ENCODE measurements around the gene JOSD2.
"Not testable (repeated sequence)": the region's sequence is repeated elsewhere in the genome, so short reads cannot be mapped to it uniquely, and the experiment has no call there.

The JOSD2 gene

GRCh38 chr19:50476907-50477238 is 34.1 kb downstream of the JOSD2 start:
- Mint-ChIP-seq H3K9me3 (peaks cover 3% of the 10 kb centered on the region), H3K4me1 (peaks cover 14% of the 10 kb centered on the region), H3K27ac (peak overlapping the region; percentile 89 to 99 (median 98)), H3K27me3 (ENCODE audit: low read depth) (no peaks in the 10 kb centered on the region), H3K4me3 (peak overlapping the region; percentile 97 to 98 (median 98)), H3K36me3 (ENCODE audit: low read depth) (peaks cover 36% of the 10 kb centered on the region)
- TF ChIP-seq CTCF (IDR thresholded peaks at IDR 0.05; ENCODE audit: unreplicated experiment in 3 of 3), result no peak

GRCh38 chr19:50476224-50476906 is 34.6 kb downstream of the JOSD2 start, which contains the start of the genes EMC10 and GARIN5A:
TSS of gene EMC10 (plus strand) at chr19:50476507. CDS start at chr19:50476545, 38 bp downstream.
TSS of gene GARIN5A (minus strand) at chr19:50476848. CDS start at chr19:50476388, 460 bp downstream.
- H3K4me1 Mint-ChIP-seq, result peaks cover 14% of the 10 kb centered on the region

GRCh38 chr19:50475736-50476223 is 35.2 kb downstream of the JOSD2 start:
- TF ChIP-seq CTCF (IDR thresholded peaks at IDR 0.05; ENCODE audit: unreplicated experiment in 3 of 3), result no peak
- Mint-ChIP-seq H3K27me3 (ENCODE audit: low read depth) (no peaks in the 10 kb centered on the region), H3K4me3 (peak overlapping the region; percentile 97 to 98 (median 98)), H3K9me3 (peaks cover 3% of the 10 kb centered on the region), H3K36me3 (ENCODE audit: low read depth) (peaks cover 31% of the 10 kb centered on the region), H3K4me1 (peaks cover 14% of the 10 kb centered on the region), H3K27ac (peak overlapping the region in 1 of 3 experiments; percentile 99)

More at GRCh38 chr19:50476224-50476906, 34.6 kb downstream of the JOSD2 start, which contains the start of the genes EMC10 and GARIN5A:
- Mint-ChIP-seq H3K9me3 (peaks cover 3% of the 10 kb centered on the region), H3K36me3 (ENCODE audit: low read depth) (peaks cover 36% of the 10 kb centered on the region), H3K27ac (peak within 1 kb of the TSS; percentile 89 to 99 (median 98)), H3K27me3 (ENCODE audit: low read depth) (no peaks in the 10 kb centered on the region), H3K4me3 (peak within 1 kb of the TSS; percentile 97 to 98 (median 98))
- no peak for TF ChIP-seq CTCF (IDR thresholded peaks at IDR 0.05; ENCODE audit: unreplicated experiment in 3 of 3)

- H3K36me3 Mint-ChIP-seq (ENCODE audit: low read depth), result peaks cover 30% of the 10 kb centered on the region
- H3K4me1 Mint-ChIP-seq, result peaks cover 14% of the 10 kb centered on the region
- peak overlapping the region in 2 of 3 experiments; percentile 32 to 34 for H3K27ac Mint-ChIP-seq
- no peaks in the 10 kb centered on the region for H3K27me3 Mint-ChIP-seq (ENCODE audit: low read depth)
- no peak for TF ChIP-seq CTCF (IDR thresholded peaks at IDR 0.05; ENCODE audit: unreplicated experiment in 3 of 3)
- peak overlapping the region; percentile 80 to 98 (median 97) for H3K4me3 Mint-ChIP-seq
- peaks cover 3% of the 10 kb centered on the region for H3K9me3 Mint-ChIP-seq
Observed at GRCh38 chr19:50475101-50475568, 35.9 kb downstream of the JOSD2 start.

GRCh38 chr19:50473336-50473735 is 37.7 kb downstream of the JOSD2 start:
- H3K9me3 Mint-ChIP-seq; H3K27me3 Mint-ChIP-seq (ENCODE audit: low read depth); H3K4me3 Mint-ChIP-seq: not testable (repeated sequence)
- peaks cover 18% of the 10 kb centered on the region for H3K36me3 Mint-ChIP-seq (ENCODE audit: low read depth)
- H3K4me1 Mint-ChIP-seq, result peaks cover 14% of the 10 kb centered on the region
- peak overlapping the region in 1 of 3 experiments; percentile 17 for H3K27ac Mint-ChIP-seq

- no peaks in the 10 kb centered on the region for H3K36me3 Mint-ChIP-seq (ENCODE audit: low read depth)
- no peak overlapping the region for H3K4me3 Mint-ChIP-seq
- H3K4me1 Mint-ChIP-seq, result peaks cover 3% of the 10 kb centered on the region
- peaks cover 1% of the 10 kb centered on the region for H3K27me3 Mint-ChIP-seq (ENCODE audit: low read depth)
- TF ChIP-seq CTCF (IDR thresholded peaks at IDR 0.05; ENCODE audit: unreplicated experiment in 3 of 3), result no peak
- H3K27ac Mint-ChIP-seq, result no peak overlapping the region
- no peaks in the 10 kb centered on the region for H3K9me3 Mint-ChIP-seq
Observed at GRCh38 chr19:50468818-50469217, 42.2 kb downstream of the JOSD2 start.

Measured in nephron (organoid).